Mesenchymal stem cell (in vitro differentiated cells and primary cell): Measurements from ENCODE around the gene SYNC.

Source experiments
- DNase-seq: peaks from one replicate; pipeline ENCODE4 v3.0.0-alpha.2; 2013
- H2AFZ ChIP-seq: one replicate; pipeline ENCODE4 v1.6.1; 2013; ENCODE audit warnings: low read depth, mild to moderate bottlenecking, control low read depth, inconsistent platforms, low read length, moderate library complexity
- H2AK5ac ChIP-seq: 2 replicates; pipeline ENCODE4 v1.6.1; 2013; ENCODE audit warnings: low read length, moderate library complexity, mild to moderate bottlenecking, inconsistent platforms; ENCODE audit not compliant: severe bottlenecking
- H2BK120ac ChIP-seq: one replicate; pipeline ENCODE4 v1.6.1; 2013; ENCODE audit warnings: low read depth, mild to moderate bottlenecking, inconsistent platforms, low read length, moderate library complexity
- H2BK12ac ChIP-seq, 2 experiments: one replicate each; pipeline ENCODE4 v1.6.1; 2013; ENCODE audit warnings: inconsistent platforms in 2 of 2, low read length in 2 of 2, mild to moderate bottlenecking in 2 of 2, moderate library complexity in 2 of 2, control low read depth in 1 of 2
- H2BK15ac ChIP-seq: one replicate; pipeline ENCODE4 v1.6.1; 2013; ENCODE audit warnings: mild to moderate bottlenecking, low read depth, inconsistent platforms; ENCODE audit not compliant: poor library complexity, severe bottlenecking
- H2BK5ac ChIP-seq: 2 replicates; pipeline ENCODE4 v1.6.1; 2013; ENCODE audit warnings: low read depth, mild to moderate bottlenecking, low read length, control low read depth, inconsistent platforms; ENCODE audit not compliant: poor library complexity, severe bottlenecking
- H3K14ac ChIP-seq, 2 experiments: one replicate each; pipeline ENCODE4 v1.6.1; 2013; ENCODE audit warnings: inconsistent platforms in 2 of 2, low read length in 2 of 2, control low read depth in 1 of 2, mild to moderate bottlenecking in 1 of 2, moderate library complexity in 1 of 2
- H3K18ac ChIP-seq, 2 experiments: one replicate each; pipeline ENCODE4 v1.6.1; 2013; ENCODE audit warnings: inconsistent platforms in 2 of 2, low read length in 2 of 2, control low read depth in 1 of 2, low read depth in 1 of 2, mild to moderate bottlenecking in 1 of 2
- H3K23ac ChIP-seq, 2 experiments: one replicate each; pipeline ENCODE4 v1.6.1; 2013; ENCODE audit warnings: inconsistent platforms in 2 of 2, low read length in 2 of 2, mild to moderate bottlenecking in 2 of 2, moderate library complexity in 2 of 2, control low read depth in 1 of 2
- H3K27ac ChIP-seq: 2 replicates; pipeline ENCODE4 v1.5.1; 2013; ENCODE audit warnings: mild to moderate bottlenecking, moderate library complexity, low read length, control low read depth, inconsistent platforms; ENCODE audit not compliant: poor library complexity, severe bottlenecking
- H3K27me3 ChIP-seq, 2 experiments: 2 replicates each; pipeline versions ENCODE4 v1.6.1 to v1.7.0; 2013; ENCODE audit warnings: low read length in 2 of 2, mild to moderate bottlenecking in 2 of 2, moderate library complexity in 2 of 2, control low read depth in 1 of 2, inconsistent platforms in 1 of 2; ENCODE audit not compliant: control insufficient read depth in 1 of 2, insufficient read depth in 1 of 2
- H3K36me3 ChIP-seq, 2 experiments: 2 replicates each; pipeline versions ENCODE4 v1.6.1 to v1.7.0; 2013; ENCODE audit warnings: low read length in 2 of 2, control low read depth in 1 of 2, inconsistent platforms in 1 of 2, low read depth in 1 of 2, mild to moderate bottlenecking in 1 of 2; ENCODE audit not compliant: insufficient read depth in 2 of 2, control insufficient read depth in 1 of 2
- H3K4ac ChIP-seq, 2 experiments: one replicate each; pipeline ENCODE4 v1.6.1; 2013; ENCODE audit warnings: inconsistent platforms in 2 of 2, low read length in 2 of 2, mild to moderate bottlenecking in 2 of 2, moderate library complexity in 2 of 2, control low read depth in 1 of 2, low read depth in 1 of 2
- H3K4me1 ChIP-seq: 2 replicates; pipeline ENCODE4 v1.6.1; 2013; ENCODE audit warnings: low read depth, low read length, control low read depth; ENCODE audit not compliant: control insufficient read depth, insufficient read depth
- H3K4me2 ChIP-seq: 2 replicates; pipeline ENCODE4 v1.6.1; 2013; ENCODE audit warnings: low read length, mild to moderate bottlenecking, inconsistent platforms; ENCODE audit not compliant: poor library complexity, severe bottlenecking
- H3K4me3 ChIP-seq, 2 experiments: 2 replicates each; pipeline versions ENCODE4 v1.5.1 to v1.7.0; 2013; ENCODE audit warnings: low read length in 2 of 2, mild to moderate bottlenecking in 2 of 2, control low read depth in 1 of 2, low read depth in 1 of 2; ENCODE audit not compliant: insufficient read depth in 1 of 2
- H3K79me1 ChIP-seq: replicated peaks from 2 replicates; pipeline ENCODE4 v1.6.1; 2013; ENCODE audit warnings: mild to moderate bottlenecking, control low read depth, low read length, inconsistent platforms; ENCODE audit not compliant: poor library complexity, severe bottlenecking
- H3K9ac ChIP-seq: 2 replicates; pipeline ENCODE4 v1.7.0; 2013; ENCODE audit warnings: mild to moderate bottlenecking, low read length, moderate library complexity
- H3K9me3 ChIP-seq: 2 replicates; pipeline ENCODE4 v1.7.0; 2013; ENCODE audit warnings: mild to moderate bottlenecking, low read length; ENCODE audit not compliant: control insufficient read depth
- H4K8ac ChIP-seq: one replicate; pipeline ENCODE4 v1.6.1; 2013; ENCODE audit warnings: inconsistent platforms, mild to moderate bottlenecking, low read length, moderate library complexity
- H4K91ac ChIP-seq: one replicate; pipeline ENCODE4 v1.6.1; 2013; ENCODE audit warnings: mild to moderate bottlenecking, low read length, inconsistent platforms
- WGBS: methylation state at CpG from one replicate; pipeline ENCODE4 v1.1.7; 2013; ENCODE audit warnings: mixed read lengths; 5-methylcytosine and 5-hydroxymethylcytosine counted together

The SYNC gene

GRCh38 chr1:32742956-32743355 lies 40.4 kb upstream of the SYNC start:
- no peak for DNase-seq
- Histone ChIP-seq H2BK15ac (no peak overlapping the region), H2BK5ac (no peak overlapping the region), H2BK120ac (no peak overlapping the region), H2BK12ac (no peak overlapping the region), H3K36me3 (peaks cover 0 to 4% of the 10 kb centered on the region in 2 experiments), H3K4me2 (peak overlapping the region; percentile 86), H2AFZ (no peak overlapping the region), H3K4ac (peak overlapping the region in 1 of 2 experiments; percentile 32), H3K27ac (no peak overlapping the region), H2AK5ac (peak overlapping the region; percentile 89), H3K79me1 (peaks cover 22% of the 10 kb centered on the region), H4K8ac (no peak overlapping the region), H3K4me3 (peak overlapping the region in 1 of 2 experiments; percentile 87), H3K4me1 (peaks cover 23% of the 10 kb centered on the region), H3K23ac (no peak overlapping the region), H3K9me3 (no peaks in the 10 kb centered on the region), H3K9ac (peak overlapping the region; percentile 85), H3K27me3 (no peaks in the 10 kb centered on the region), H3K18ac (no peak overlapping the region), H3K14ac (no peak overlapping the region), H4K91ac (no peak overlapping the region)
- 73% methylated on average over 3 of the region's 4 CpGs for WGBS

- Histone ChIP-seq H3K14ac (peak overlapping the region; percentile 36 to 81), H3K79me1 (peaks cover 21% of the 10 kb centered on the region), H4K8ac (peak overlapping the region; percentile 33), H2BK15ac (peak overlapping the region; percentile 12), H2AFZ (peak overlapping the region; percentile 58), H3K27ac (peak overlapping the region; percentile 17), H3K36me3 (peaks cover 0 to 4% of the 10 kb centered on the region in 2 experiments), H3K4me1 (peaks cover 24% of the 10 kb centered on the region), H2BK120ac (no peak overlapping the region), H3K4me2 (peak overlapping the region; percentile 86), H4K91ac (peak overlapping the region; percentile 72), H2AK5ac (peak overlapping the region; percentile 89), H3K4ac (peak overlapping the region; percentile 58 to 79), H3K9ac (peak overlapping the region; percentile 85), H3K4me3 (peak overlapping the region; percentile 83 to 87), H3K18ac (peak overlapping the region; percentile 2 to 93), H3K23ac (peak overlapping the region in 1 of 2 experiments; percentile 78), H2BK12ac (peak overlapping the region in 1 of 2 experiments; percentile 57), H3K27me3 (peaks cover 0 to 4% of the 10 kb centered on the region in 2 experiments), H2BK5ac (no peak overlapping the region), H3K9me3 (no peaks in the 10 kb centered on the region)
- no peak for DNase-seq
- 13% methylated on average over 27 of the region's 28 CpGs for WGBS
Measured at GRCh38 chr1:32742199-32742947, 39.8 kb upstream of the SYNC start.

GRCh38 chr1:32741413-32742198 lies 39.0 kb upstream of the SYNC start:
- peak overlapping the region; percentile 33 for H4K8ac ChIP-seq
- peak overlapping the region; percentile 2 to 86 for H3K18ac ChIP-seq

GRCh38 chr1:32741059-32741412 lies 38.5 kb upstream of the SYNC start:
- H4K8ac ChIP-seq = peak overlapping the region; percentile 0
- 39% methylated on average over 10 of the region's 10 CpGs for WGBS
- H2BK120ac ChIP-seq = no peak overlapping the region

More at GRCh38 chr1:32741413-32742198, 39.0 kb upstream of the SYNC start:
- peak overlapping the region; percentile 86 for H3K4me2 ChIP-seq
- no peak overlapping the region for H2AK5ac ChIP-seq
- H2AFZ ChIP-seq = peak overlapping the region; percentile 58
- DNase-seq = no peak
- H3K23ac ChIP-seq = peak overlapping the region in 1 of 2 experiments; percentile 78
- H3K27me3 ChIP-seq = peaks cover 0 to 7% of the 10 kb centered on the region in 2 experiments
- H3K14ac ChIP-seq = peak overlapping the region; percentile 36 to 81
- H2BK5ac ChIP-seq = no peak overlapping the region
- peak overlapping the region in 1 of 2 experiments; percentile 79 for H3K4ac ChIP-seq
- H2BK12ac ChIP-seq = peak overlapping the region in 1 of 2 experiments; percentile 57
- no peak overlapping the region for H3K27ac ChIP-seq
- peak overlapping the region; percentile 85 for H3K9ac ChIP-seq
- no peaks in the 10 kb centered on the region for H3K9me3 ChIP-seq
- H2BK15ac ChIP-seq = peak overlapping the region; percentile 86
- H2BK120ac ChIP-seq = no peak overlapping the region
- peak overlapping the region; percentile 72 for H4K91ac ChIP-seq
- under 1% methylated on average over 50 of the region's 103 CpGs for WGBS
- H3K36me3 ChIP-seq = peaks cover 0 to 4% of the 10 kb centered on the region in 2 experiments
- H3K4me1 ChIP-seq = peaks cover 24% of the 10 kb centered on the region
- H3K4me3 ChIP-seq = peak overlapping the region; percentile 83 to 87
- peaks cover 17% of the 10 kb centered on the region for H3K79me1 ChIP-seq

More at GRCh38 chr1:32741059-32741412, 38.5 kb upstream of the SYNC start:
- Histone ChIP-seq H3K4me1 (peaks cover 27% of the 10 kb centered on the region), H3K18ac (peak overlapping the region in 1 of 2 experiments; percentile 70), H3K4me3 (peak overlapping the region; percentile 78 to 83), H2AK5ac (peak overlapping the region; percentile 36), H2AFZ (no peak overlapping the region), H3K9me3 (no peaks in the 10 kb centered on the region), H4K91ac (peak overlapping the region; percentile 52), H2BK5ac (no peak overlapping the region), H2BK15ac (no peak overlapping the region), H3K14ac (no peak overlapping the region), H3K23ac (no peak overlapping the region), H2BK12ac (no peak overlapping the region), H3K4me2 (peak overlapping the region; percentile 86), H3K4ac (no peak overlapping the region), H3K27ac (no peak overlapping the region), H3K27me3 (peaks cover 0 to 7% of the 10 kb centered on the region in 2 experiments), H3K9ac (peak overlapping the region; percentile 80), H3K36me3 (peaks cover 0 to 4% of the 10 kb centered on the region in 2 experiments), H3K79me1 (peaks cover 14% of the 10 kb centered on the region)
- no peak for DNase-seq
